SK-N-SH (cell line): ENCODE measurements around the gene TPP1. TPM values are rescaled to one million over a fixed set of nuclear protein-coding genes. Genes with fewer than 3 reads are reported as not detected.
A peak's percentile ranks its signal among the peaks of the same experiment; 100 is the strongest.

Experiments used
- CTCF ChIA-PET: fragments of 300-600, 350-600 bp; formaldehyde crosslinking; extraction: SDS; loops from one replicate; lab custom pipeline; 2021; lab: Yijun Ruan, JAX
- POLR2A ChIA-PET: fragments of 350-600 bp; sonication (Branson Sonifier 250); formaldehyde crosslinking; extraction: SDS; loops from one replicate; lab custom pipeline; 2020; ENCODE audit warnings: antibody characterized with exemption, inconsistent platforms; lab: Yijun Ruan, JAX
- DNase-seq: peaks from one replicate; pipeline ENCODE4 v3.0.0; 2012
- H2AFZ ChIP-seq: fragments of 200-600 bp; sonication (generic); 2 replicates; pipeline ENCODE4 v1.8.1; 2016; ENCODE audit warnings: antibody characterized with exemption, mild to moderate bottlenecking, low read depth
- H3F3A ChIP-seq: fragments of 200-600 bp; sonication (generic); replicated peaks from 2 replicates; pipeline ENCODE3; 2016; ENCODE audit warnings: antibody characterized with exemption, mild to moderate bottlenecking; ENCODE audit not compliant: insufficient read depth
- H3K27ac ChIP-seq, 2 experiments: fragments of 200-500 bp in 1 of 2; fragments of 200-600 bp in 1 of 2; sonication (Bioruptor generic) in 1 of 2; sonication (generic), shearing (Covaris generic) in 1 of 2; 2 replicates each; pipeline versions ENCODE4 v1.5.1 to v1.6.1; 2014 to 2016; ENCODE audit warnings: low read depth in 2 of 2, inconsistent platforms in 1 of 2, low read length in 1 of 2, mild to moderate bottlenecking in 1 of 2, mixed read lengths in 1 of 2
- H3K27me3 ChIP-seq: fragments of 200-600 bp; sonication (generic), shearing (Covaris generic); 2 replicates; pipeline ENCODE4 v1.6.1; 2016; ENCODE audit warnings: mixed run types; ENCODE audit not compliant: insufficient read depth
- H3K36me3 ChIP-seq, 2 experiments: fragments of 200-500 bp in 1 of 2; fragments of 200-600 bp in 1 of 2; sonication (Bioruptor generic) in 1 of 2; sonication (generic) in 1 of 2; replicated peaks in 1 of 2; 2 replicates each; pipeline versions ENCODE3 to v1.5.1; 2014 to 2016; ENCODE audit warnings: low read length in 1 of 2, mild to moderate bottlenecking in 1 of 2; ENCODE audit not compliant: insufficient read depth in 2 of 2, control insufficient read depth in 1 of 2
- H3K4me1 ChIP-seq, 2 experiments: fragments of 200-500 bp in 1 of 2; fragments of 200-600 bp in 1 of 2; sonication (Bioruptor generic) in 1 of 2; sonication (generic), shearing (Covaris generic) in 1 of 2; 2 replicates each; pipeline versions ENCODE4 v1.5.1 to v1.6.1; 2014 to 2016; ENCODE audit warnings: low read depth in 1 of 2, low read length in 1 of 2, mixed run types in 1 of 2; ENCODE audit not compliant: insufficient read depth in 2 of 2, control insufficient read depth in 1 of 2
- H3K4me2 ChIP-seq: fragments of 200-600 bp; sonication (generic), shearing (Covaris generic); 2 replicates; pipeline ENCODE4 v1.6.1; 2017; ENCODE audit warnings: mixed run types
- H3K4me3 ChIP-seq, 2 experiments: fragments of 200-500 bp in 1 of 2; fragments of 200-600 bp in 1 of 2; sonication (Bioruptor generic) in 1 of 2; sonication (generic), shearing (Covaris generic) in 1 of 2; 2 replicates each; pipeline versions ENCODE4 v1.5.1 to v1.8.1; 2014 to 2016; ENCODE audit warnings: low read depth in 2 of 2, inconsistent platforms in 1 of 2, low read length in 1 of 2, mild to moderate bottlenecking in 1 of 2, mixed read lengths in 1 of 2, moderate library complexity in 1 of 2
- H3K79me2 ChIP-seq: fragments of 200-600 bp; sonication (generic); 2 replicates; pipeline ENCODE4 v1.8.1; 2017; ENCODE audit warnings: mild to moderate bottlenecking; ENCODE audit not compliant: insufficient read depth
- H3K9ac ChIP-seq: fragments of 200-600 bp; sonication (generic); 2 replicates; pipeline ENCODE4 v1.6.1; 2017; ENCODE audit warnings: mixed run types
- H3K9me2 ChIP-seq: fragments of 200-600 bp; sonication (generic); 2 replicates; pipeline ENCODE4 v1.6.1; 2017; ENCODE audit warnings: mixed run types
- H3K9me3 ChIP-seq: fragments of 200-600 bp; sonication (generic); 2 replicates; pipeline ENCODE4 v1.6.1; 2017; ENCODE audit warnings: mixed run types, mild to moderate bottlenecking, moderate library complexity
- H4K20me1 ChIP-seq: fragments of 200-600 bp; sonication (generic); 2 replicates; pipeline ENCODE4 v1.6.1; 2017; ENCODE audit warnings: mild to moderate bottlenecking, mixed run types; ENCODE audit not compliant: insufficient read depth
- CHD2 ChIP-seq: fragments of 150-350 bp; IDR thresholded peaks from 2 replicates; pipeline ENCODE4 v1.6.1; 2018; ENCODE audit warnings: low read length; ENCODE audit not compliant: partially characterized antibody
- FOSL2 ChIP-seq: IDR thresholded peaks from 2 replicates; pipeline ENCODE4 v1.4.0; 2012; ENCODE audit warnings: low read depth, mild to moderate bottlenecking, moderate library complexity, borderline replicate concordance
- GATA2 ChIP-seq: sonication (generic); formaldehyde crosslinking; IDR thresholded peaks from 2 replicates; pipeline ENCODE4 v1.5.0; 2020; ENCODE audit warnings: mild to moderate bottlenecking, missing genetic modification reagents
- JUND ChIP-seq: IDR thresholded peaks from 2 replicates; pipeline ENCODE4 v1.4.0; 2012
- MEF2A ChIP-seq: IDR thresholded peaks from 2 replicates; pipeline ENCODE4 v1.4.0; 2012; ENCODE audit warnings: low read depth, borderline replicate concordance
- NFIC ChIP-seq: IDR thresholded peaks from 2 replicates; pipeline ENCODE4 v1.4.0; 2012; ENCODE audit warnings: borderline replicate concordance
- POLR2AphosphoS5 ChIP-seq: IDR thresholded peaks from 2 replicates; pipeline ENCODE4 v1.6.1; 2012; ENCODE audit warnings: low read depth, low read length
- RAD21 ChIP-seq: IDR thresholded peaks from 2 replicates; pipeline ENCODE4 v1.6.1; 2012; ENCODE audit warnings: mild to moderate bottlenecking, low read length
- RCOR1 ChIP-seq: fragments of 150-350 bp; IDR thresholded peaks from 2 replicates; pipeline ENCODE4 v1.6.1; 2017; ENCODE audit warnings: antibody characterized with exemption, low read length
- REST ChIP-seq: IDR thresholded peaks from 2 replicates; pipeline ENCODE4 v1.6.1; 2012; ENCODE audit warnings: mild to moderate bottlenecking, low read depth, low read length, moderate library complexity
- RFX5 ChIP-seq: IDR thresholded peaks from 2 replicates; pipeline ENCODE4 v1.6.1; 2012; ENCODE audit warnings: mild to moderate bottlenecking, improper control_type of control experiment, low read length
- RXRA ChIP-seq: IDR thresholded peaks from 2 replicates; pipeline ENCODE4 v1.4.0; 2012; ENCODE audit warnings: low read depth, mild to moderate bottlenecking, borderline replicate concordance
- SIN3A ChIP-seq: IDR thresholded peaks from 2 replicates; pipeline ENCODE4 v1.6.1; 2012; ENCODE audit warnings: low read depth, mild to moderate bottlenecking, low read length, moderate library complexity, borderline replicate concordance
- SMC3 ChIP-seq: IDR thresholded peaks from 2 replicates; pipeline ENCODE4 v1.6.1; 2012; ENCODE audit warnings: low read depth, low read length, improper control_type of control experiment
- TAF1 ChIP-seq: IDR thresholded peaks from 2 replicates; pipeline ENCODE4 v1.6.1; 2012; ENCODE audit warnings: low read depth, mild to moderate bottlenecking, low read length, moderate library complexity, borderline replicate concordance
- TEAD4 ChIP-seq: IDR thresholded peaks from 2 replicates; pipeline ENCODE4 v1.4.0; 2012; ENCODE audit warnings: mild to moderate bottlenecking, borderline replicate concordance; ENCODE audit not compliant: insufficient read depth
- USF1 ChIP-seq: IDR thresholded peaks from 2 replicates; pipeline ENCODE4 v1.4.0; 2012; ENCODE audit warnings: low read depth, borderline replicate concordance
- ZBTB33 ChIP-seq: IDR thresholded peaks from 2 replicates; pipeline ENCODE4 v1.4.0; 2012; ENCODE audit warnings: low read depth, borderline replicate concordance
- whole genome bisulfite sequencing: methylation state at CpG from one replicate; pipeline ENCODE4 v1.1.6; 2017; ENCODE audit warnings: low lambda C conversion rate; 5-methylcytosine and 5-hydroxymethylcytosine counted together
- polyA plus RNA-seq, 3 experiments: library from polyadenylated mRNA; depleted of rRNA; stranded (reverse); fragments of >200 nt; gene quantifications; 2 replicates each; pipeline ENCODE4 v1.2.3, GENCODE V29; 2012

TPP1 gene
- polyA plus RNA-seq, 1 of the 3 experiments (the other 2 are of a cell fraction), result 105 TPM

GRCh38 chr11:6604081-6604626 lies 15.1 kb downstream of the TPP1 start (continued):
- no peak for TF ChIP-seq REST
- no peak for TF ChIP-seq JUND
- TF ChIP-seq ZBTB33, result no peak
- TF ChIP-seq GATA2, result no peak
- TF ChIP-seq SMC3, result peak; percentile 3; the same call in 1 of the 2 replicates

- Histone ChIP-seq H3F3A (peaks cover 34% of the 10 kb centered on the region), H2AFZ (peak within 1 kb of the TSS; percentile 75), H3K9me2 (no peaks in the 10 kb centered on the region), H3K4me3 (peak within 1 kb of the TSS; percentile 67 to 95), H3K9ac (peak within 1 kb of the TSS; percentile 92), H3K27me3 (no peaks in the 10 kb centered on the region), H4K20me1 (no peaks in the 10 kb centered on the region; the same call in 1 of the 2 replicates), H3K27ac (peak within 1 kb of the TSS; percentile 79 to 91), H3K36me3 (peaks cover 24 to 44% of the 10 kb centered on the region in 2 experiments), H3K9me3 (no peaks in the 10 kb centered on the region), H3K4me2 (peak within 1 kb of the TSS; percentile 86), H3K4me1 (peaks cover 26 to 40% of the 10 kb centered on the region in 2 experiments), H3K79me2 (peaks cover 95% of the 10 kb centered on the region)
- DNase-seq, result peak; percentile 96
- ChIA-PET CTCF (interaction anchor here (0.6 to 2.2 kb wide), 10 partner anchors 9 to 224 kb away, joined by 3 to 13 read pairs (median 6); partner anchors contain the start of genes MRPL17 and TAF10), POLR2A (interaction anchor here (1.0 to 3.0 kb wide), 4 partner anchors 9 to 80 kb away, joined by 3 to 15 read pairs (median 6); partner anchors contain the start of genes MRPL17, TAF10 and TPP1)
- 1% methylated on average over 33 of the region's 72 CpGs for WGBS
- TF ChIP-seq MEF2A (no peak), NFIC (0 out of 2 replicates have a peak, but pooled peaks have one; percentile 15), GATA2 (no peak), RAD21 (peak; percentile 5; the same call in 1 of the 2 replicates), REST (no peak), SIN3A (peak; percentile 99), RXRA (no peak), TAF1 (peak; percentile 89), FOSL2 (no peak; the same call in 1 of the 2 replicates), RFX5 (peak; percentile 75; the same call in 1 of the 2 replicates), USF1 (no peak; the same call in 1 of the 2 replicates), RCOR1 (0 out of 2 replicates have a peak, but pooled peaks have one; percentile 34), POLR2AphosphoS5 (peak; percentile 77), CHD2 (peak; percentile 77), TEAD4 (no peak)
Observed at GRCh38 chr11:6603287-6604080, 15.7 kb downstream of the TPP1 start, which contains the start of the genes ILK and RRP8. Gene ILK, plus strand, starts transcription at chr11:6603774. Its CDS starts 498 bp downstream, at chr11:6604272. Gene RRP8, minus strand, starts transcription at chr11:6603616. Its CDS starts 114 bp downstream, at chr11:6603502.
